Measurements from ENCODE around the gene CATSPER1. TPM values are rescaled to one million over a fixed set of nuclear protein-coding genes. Genes with fewer than 3 reads are reported as not detected.

The CATSPER1 gene
- total and polyA plus RNA-seq, 2 of the 8 experiments (the other 6 are each of a cell fraction or from before 2014, with no cell fraction given), result not detected

DNA sequence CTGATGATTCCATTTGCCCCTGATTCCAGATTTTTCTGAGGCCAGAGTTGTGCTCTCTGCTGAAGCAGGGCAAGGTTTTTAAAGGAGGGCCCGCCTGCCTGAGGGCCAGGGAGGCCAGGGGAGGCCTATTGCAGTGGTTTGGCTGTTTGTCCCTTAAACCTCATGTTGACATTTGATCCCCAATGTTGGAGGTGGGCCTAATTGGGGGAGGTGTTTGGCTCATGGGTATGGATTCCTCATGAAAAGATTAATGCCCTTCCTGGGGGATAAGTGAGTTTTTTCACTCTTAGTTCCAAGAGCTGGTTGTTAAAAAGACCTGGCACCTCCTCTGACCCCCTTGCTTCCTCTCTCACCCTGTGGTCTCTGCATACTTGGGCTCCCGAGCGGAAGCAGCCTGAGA is 13.5 kb upstream of the CATSPER1 start:
- no peak for DNase-seq (ENCODE audit: low read depth in 1 of 2, low spot score in 2 of 2)
- H3K4me3 ChIP-seq (ENCODE audit: extremely low read depth in 1 of 4, insufficient read depth in 2 of 4, low read depth in 3 of 4, low read length in 4 of 4), result no peak overlapping the region
- no peak overlapping the region for H3K9ac ChIP-seq (replicated peaks in 1 of 4; ENCODE audit: extremely low read depth in 1 of 4, low read depth in 3 of 4, low read length in 3 of 4)
- no peak overlapping the region for H4K8ac ChIP-seq (ENCODE audit: extremely low read depth, insufficient read depth, low read length)
- H3K27me3 ChIP-seq (replicated peaks in 1 of 4; ENCODE audit: control insufficient read depth in 3 of 4, extremely low read depth in 1 of 4, insufficient read depth in 3 of 4, low read length in 3 of 4), result no peaks in the 10 kb centered on the region
- H2BK120ac ChIP-seq (replicated peaks; ENCODE audit: low read depth, low read length), result no peak overlapping the region
- H2AK5ac ChIP-seq (ENCODE audit: low read depth, low read length), result no peak overlapping the region
- ChIA-PET CTCF (ENCODE audit: partially characterized antibody) (interaction anchor here (1.4 to 3.6 kb wide), 3 partner anchors 17 to 31 kb away, joined by 3 to 14 read pairs (median 13); no protein-coding TSS in a partner anchor), POLR2A (ENCODE audit: partially characterized antibody) (interaction anchor here (0.6 kb wide), 1 partner anchor 214 kb away, joined by 3 read pairs; no protein-coding TSS in a partner anchor)
- no peak overlapping the region for H2AFZ ChIP-seq (ENCODE audit: low read length)
- H4K20me1 ChIP-seq (replicated peaks in 1 of 2; ENCODE audit: control insufficient read depth in 1 of 2, insufficient read depth in 2 of 2, low read length in 2 of 2), result no peaks in the 10 kb centered on the region
- WGBS, 2 experiments (ENCODE audit: extremely low coverage in 1 of 2, insufficient coverage in 1 of 2, insufficient read length in 1 of 2, insufficient replicate concordance in 2 of 2, low coverage in 1 of 2, low lambda C conversion rate in 2 of 2, missing lambda C conversion rate in 1 of 2), result 84% methylated on average over 3 of the region's 3 CpGs; no CpG with 5 or more reads in 1 of the 2 experiments
- no peak overlapping the region for H3K23ac ChIP-seq (ENCODE audit: insufficient read length)
- no peak overlapping the region for H4K5ac ChIP-seq (ENCODE audit: insufficient read length, low read depth, low read length)
- H3K4me1 ChIP-seq (replicated peaks in 1 of 4; ENCODE audit: control insufficient read depth in 3 of 4, insufficient read depth in 4 of 4, low read length in 3 of 4), result peaks cover 0 to 1% (median under 1%) of the 10 kb centered on the region in 4 experiments; a peak in 2 of 7 replicates
- H3K36me3 ChIP-seq (ENCODE audit: control insufficient read depth in 2 of 4, insufficient read depth in 4 of 4, low read length in 3 of 4), result peaks cover 0 to 17% (median 8%) of the 10 kb centered on the region in 4 experiments; a peak in 5 of 8 replicates
- no peaks in the 10 kb centered on the region for H3K79me2 ChIP-seq (ENCODE audit: control insufficient read depth in 1 of 2, insufficient read depth in 2 of 2, low read length in 2 of 2)
- H3K27ac ChIP-seq (ENCODE audit: low read depth, low read length), result no peak overlapping the region
- TF ChIP-seq, protein P1, sequence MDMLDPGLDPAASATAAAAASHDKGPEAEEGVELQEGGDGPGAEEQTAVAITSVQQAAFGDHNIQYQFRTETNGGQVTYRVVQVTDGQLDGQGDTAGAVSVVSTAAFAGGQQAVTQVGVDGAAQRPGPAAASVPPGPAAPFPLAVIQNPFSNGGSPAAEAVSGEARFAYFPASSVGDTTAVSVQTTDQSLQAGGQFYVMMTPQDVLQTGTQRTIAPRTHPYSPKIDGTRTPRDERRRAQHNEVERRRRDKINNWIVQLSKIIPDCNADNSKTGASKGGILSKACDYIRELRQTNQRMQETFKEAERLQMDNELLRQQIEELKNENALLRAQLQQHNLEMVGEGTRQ (IDR thresholded peaks at IDR 0.05; ENCODE audit: low read length), result no peak
- no peak for TF ChIP-seq CHD2 (IDR thresholded peaks at IDR 0.05; ENCODE audit: low read length)
- no peak for TF ChIP-seq POLR2AphosphoS5 (IDR thresholded peaks at IDR 0.05; ENCODE audit: low read depth, low read length)
- TF ChIP-seq HDAC6 (IDR thresholded peaks at IDR 0.05; ENCODE audit: low read depth, low read length), result no peak
- no peak for TF ChIP-seq CREB1 (IDR thresholded peaks at IDR 0.05)
- no peak overlapping the region for H4K91ac ChIP-seq (replicated peaks; ENCODE audit: insufficient read length, low read length)
- 0 out of 2 replicates have a peak, but pooled peaks cover under 1% of the 10 kb centered on the region for H3K23me2 ChIP-seq (ENCODE audit: low read depth, low read length)
- H2BK12ac ChIP-seq (ENCODE audit: low read depth, low read length), result no peak overlapping the region
- FAIRE-seq, result no peak
- no peak overlapping the region for H3K14ac ChIP-seq (ENCODE audit: insufficient read length)
- no peak overlapping the region for H3K18ac ChIP-seq (ENCODE audit: extremely low read depth, low read length)
- no peaks in the 10 kb centered on the region; the same call in 1 of the 2 replicates for H3K79me1 ChIP-seq (ENCODE audit: low read depth, low read length)
- H2BK20ac ChIP-seq (ENCODE audit: low read length), result no peak overlapping the region
- H3K4me2 ChIP-seq (ENCODE audit: insufficient read depth in 1 of 2, low read depth in 2 of 2, low read length in 2 of 2), result no peak overlapping the region
- H3K4ac ChIP-seq (replicated peaks; ENCODE audit: insufficient read length, low read depth, low read length), result no peak overlapping the region
- peaks cover 6 to 17% of the 10 kb centered on the region in 2 experiments for H3K9me3 ChIP-seq (ENCODE audit: insufficient read depth in 2 of 2, low read depth in 1 of 2, low read length in 1 of 2)
- H2BK5ac ChIP-seq (ENCODE audit: low read depth, low read length), result no peak overlapping the region
- H2BK15ac ChIP-seq (ENCODE audit: low read length), result no peak overlapping the region
- H3K56ac ChIP-seq (replicated peaks; ENCODE audit: insufficient read length, low read depth, low read length), result no peak overlapping the region
